IMR-90 (cell line): ENCODE measurements around the gene IKZF4. TPM values are rescaled to one million over a fixed set of nuclear protein-coding genes. Genes with fewer than 3 reads are reported as not detected.

Experiments used
- ATAC-seq: fragments of 200-7000 bp; cut with Tn5 transposase; 2 replicates; pipeline ENCODE4 v1.9.1; 2020; ENCODE audit warnings: low read depth, mild to moderate bottlenecking, moderate library complexity
- BruUV-seq: library from RNA; stranded (reverse); fragments of 400-500 nt; replicated peaks from 2 replicates; lab custom pipeline; 2021; lab: Mats Ljungman, UMichigan
- CTCF ChIA-PET: fragments of 300-600 bp; formaldehyde crosslinking; extraction: SDS; loops from one replicate; lab custom pipeline; 2021; ENCODE audit warnings: antibody characterized with exemption; lab: Yijun Ruan, JAX
- POLR2A ChIA-PET: fragments of 300-600 bp; sonication (Branson Sonifier 250); formaldehyde crosslinking; loops from one replicate; lab custom pipeline; 2022; ENCODE audit warnings: antibody characterized with exemption; ENCODE audit not compliant: unreplicated experiment; lab: Charles Lee
- DNase-seq: peaks from one replicate; pipeline ENCODE4 v3.0.0; 2013
- H2AFZ ChIP-seq: replicated peaks from 2 replicates; pipeline ENCODE3; 2013; ENCODE audit warnings: low read length, mild to moderate bottlenecking; ENCODE audit not compliant: poor library complexity
- H2AK5ac ChIP-seq: 2 replicates; pipeline ENCODE4 v1.6.1; 2013; ENCODE audit warnings: low read depth, low read length, inconsistent platforms
- H2AK9ac ChIP-seq: replicated peaks from 2 replicates; pipeline ENCODE3; 2013; ENCODE audit warnings: mild to moderate bottlenecking, low read depth, low read length, moderate library complexity; ENCODE audit not compliant: poor library complexity
- H2BK120ac ChIP-seq: 2 replicates; pipeline ENCODE4 v1.6.1; 2013; ENCODE audit warnings: low read depth, low read length, inconsistent platforms
- H2BK15ac ChIP-seq: 3 replicates; pipeline ENCODE4 v1.6.1; 2013; ENCODE audit warnings: low read depth, low read length, inconsistent platforms
- H2BK20ac ChIP-seq: 2 replicates; pipeline ENCODE4 v1.6.1; 2013; ENCODE audit warnings: low read depth, mild to moderate bottlenecking, inconsistent platforms, low read length, moderate library complexity
- H2BK5ac ChIP-seq: 2 replicates; pipeline ENCODE4 v1.6.1; 2013; ENCODE audit warnings: mild to moderate bottlenecking, low read depth, low read length, inconsistent platforms; ENCODE audit not compliant: poor library complexity, severe bottlenecking
- H3K14ac ChIP-seq: replicated peaks from 2 replicates; pipeline ENCODE4 v1.6.1; 2013; ENCODE audit warnings: low read depth, low read length, inconsistent platforms
- H3K18ac ChIP-seq: 2 replicates; pipeline ENCODE4 v1.6.1; 2013; ENCODE audit warnings: low read depth, low read length, control low read depth
- H3K23ac ChIP-seq: 2 replicates; pipeline ENCODE4 v1.6.1; 2013; ENCODE audit warnings: low read depth, low read length, inconsistent platforms
- H3K27ac ChIP-seq: 2 replicates; pipeline ENCODE4 v1.5.1; 2013; ENCODE audit warnings: mild to moderate bottlenecking, control low read depth, low read length; ENCODE audit not compliant: insufficient read depth
- H3K27me3 ChIP-seq: 2 replicates; pipeline ENCODE4 v1.6.1; 2013; ENCODE audit warnings: low read length; ENCODE audit not compliant: control insufficient read depth, insufficient read depth
- H3K36me3 ChIP-seq: 2 replicates; pipeline ENCODE4 v1.6.1; 2013; ENCODE audit warnings: low read length, mixed read lengths; ENCODE audit not compliant: control insufficient read depth, insufficient read depth
- H3K4ac ChIP-seq: 2 replicates; pipeline ENCODE4 v1.6.1; 2013; ENCODE audit warnings: low read depth, low read length, inconsistent platforms
- H3K4me1 ChIP-seq: 2 replicates; pipeline ENCODE4 v1.6.1; 2013; ENCODE audit warnings: low read length, mixed read lengths; ENCODE audit not compliant: control insufficient read depth, insufficient read depth
- H3K4me2 ChIP-seq: 2 replicates; pipeline ENCODE4 v1.6.1; 2013; ENCODE audit warnings: low read depth, mild to moderate bottlenecking, control low read depth, low read length, moderate library complexity
- H3K4me3 ChIP-seq: 2 replicates; pipeline ENCODE4 v1.5.1; 2013; ENCODE audit warnings: low read depth, mild to moderate bottlenecking, control low read depth, low read length, moderate library complexity; ENCODE audit not compliant: insufficient read depth
- H3K56ac ChIP-seq: 2 replicates; pipeline ENCODE4 v1.6.1; 2013; ENCODE audit warnings: low read length, inconsistent platforms; ENCODE audit not compliant: insufficient read depth; ENCODE audit errors: extremely low read depth
- H3K79me1 ChIP-seq, 2 experiments: 2 replicates each; pipeline ENCODE4 v1.6.1; 2013; ENCODE audit warnings: low read length in 2 of 2, inconsistent platforms in 1 of 2, low read depth in 1 of 2
- H3K9ac ChIP-seq: 2 replicates; pipeline ENCODE4 v1.6.1; 2013; ENCODE audit warnings: low read depth, low read length, control low read depth
- H3K9me1 ChIP-seq: 2 replicates; pipeline ENCODE4 v1.6.1; 2013; ENCODE audit warnings: low read length, inconsistent platforms; ENCODE audit not compliant: insufficient read depth
- H3K9me3 ChIP-seq: 2 replicates; pipeline ENCODE4 v1.6.1; 2013; ENCODE audit warnings: low read length; ENCODE audit not compliant: control insufficient read depth, insufficient read depth
- H4K20me1 ChIP-seq: 2 replicates; pipeline ENCODE4 v1.6.1; 2013; ENCODE audit warnings: low read length, inconsistent platforms; ENCODE audit not compliant: insufficient read depth
- H4K5ac ChIP-seq: 2 replicates; pipeline ENCODE4 v1.6.1; 2013; ENCODE audit warnings: mild to moderate bottlenecking, low read depth, low read length, control low read depth
- H4K8ac ChIP-seq, 2 experiments: 2 replicates each; pipeline ENCODE4 v1.6.1; 2013; ENCODE audit warnings: low read depth in 2 of 2, low read length in 2 of 2, control low read depth in 1 of 2, inconsistent platforms in 1 of 2
- H4K91ac ChIP-seq: 2 replicates; pipeline ENCODE4 v1.6.1; 2013; ENCODE audit warnings: low read depth, low read length, inconsistent platforms; ENCODE audit not compliant: insufficient read depth
- MAZ ChIP-seq: IDR thresholded peaks from 2 replicates; pipeline ENCODE4 v1.6.1; 2012; ENCODE audit warnings: low read depth, mild to moderate bottlenecking, low read length, improper control_type of control experiment, moderate library complexity, borderline replicate concordance
- MXI1 ChIP-seq: IDR thresholded peaks from 2 replicates; pipeline ENCODE4 v1.6.1; 2012; ENCODE audit warnings: low read depth, mild to moderate bottlenecking, low read length, moderate library complexity, borderline replicate concordance
- POLR2A ChIP-seq: IDR thresholded peaks from 2 replicates; pipeline ENCODE4 v1.6.1; 2012; ENCODE audit warnings: mild to moderate bottlenecking, low read depth, low read length
- RAD21 ChIP-seq: IDR thresholded peaks from 2 replicates; pipeline ENCODE4 v1.6.1; 2012; ENCODE audit warnings: low read length, improper control_type of control experiment
- RFX5 ChIP-seq: IDR thresholded peaks from 2 replicates; pipeline ENCODE4 v1.8.0; 2012; ENCODE audit warnings: low read depth, mild to moderate bottlenecking, low read length, moderate library complexity
- WGBS, 2 experiments: methylation state at CpG; one replicate each; pipeline versions ENCODE4 v1.1.5 to v1.1.7; 2013; ENCODE audit warnings: missing lambda C conversion rate in 2 of 2; ENCODE audit not compliant: insufficient read length in 1 of 2; ENCODE audit errors: extremely low coverage in 2 of 2; 5-methylcytosine and 5-hydroxymethylcytosine counted together
- dilution Hi-C: fragments of 300-500 bp; cut with HindIII; formaldehyde crosslinking; loops from one replicate; pipeline ENCODE4 v1.14.3; 2018; ENCODE audit warnings: low sequenced_read_pairs; ENCODE audit not compliant: unreplicated experiment
- in situ Hi-C: fragments of 300-500 bp; cut with MboI; formaldehyde crosslinking; loops from 3 replicates; pipeline ENCODE4 v1.14.3; 2019; ENCODE audit warnings: low sequenced_read_pairs, inconsistent platforms, mixed read lengths
- intact Hi-C: fragments of 100-400 bp; cut with micrococcal nuclease; formaldehyde crosslinking; loops from 2 replicates; pipeline ENCODE4 v1.10.0; 2022
- polyA plus RNA-seq, 3 experiments: library from polyadenylated mRNA; depleted of rRNA; stranded (reverse); fragments of >200 nt; gene quantifications; 2 replicates each; pipeline ENCODE4 v1.2.3, GENCODE V29; 2012; ENCODE audit warnings: low replicate concordance in 1 of 3
- total RNA-seq: library from RNA; depleted of rRNA; stranded (reverse); fragments of >200 nt; gene quantifications from 2 replicates; pipeline ENCODE4 v1.2.3, GENCODE V29; 2012; rRNA removed
- TF ChIP-seq, protein P1 (sequence below): conservative IDR thresholded peaks from 2 replicates; pipeline ENCODE4 v1.5.1; 2012; ENCODE audit warnings: mild to moderate bottlenecking, low read depth, low read length, improper control_type of control experiment

Gene IKZF4
- total and polyA plus RNA-seq, 2 of the 4 experiments (the other 2 are of a cell fraction), result 1.8 to 7.1 TPM

GRCh38 chr12:56087220-56087619, 66.4 kb downstream of the IKZF4 start:
- POLR2A ChIA-PET, result interaction anchor here (0.9 kb wide), 1 partner anchor 17 kb away, joined by 4 read pairs; the partner anchor contains the start of gene PA2G4
- Histone ChIP-seq H2BK20ac (no peak overlapping the region), H3K4ac (no peak overlapping the region), H2BK120ac (no peak overlapping the region), H2AFZ (peak overlapping the region; percentile 32), H3K23ac (no peak overlapping the region), H2AK9ac (no peak overlapping the region), H3K18ac (no peak overlapping the region), H3K9ac (no peak overlapping the region), H3K9me3 (no peaks in the 10 kb centered on the region), H3K36me3 (no peaks in the 10 kb centered on the region), H3K56ac (no peak overlapping the region), H3K79me1 (no peaks in the 10 kb centered on the region), H4K20me1 (no peaks in the 10 kb centered on the region), H2BK5ac (no peak overlapping the region), H3K4me2 (no peak overlapping the region), H4K8ac (no peak overlapping the region), H2BK15ac (no peak overlapping the region), H3K14ac (no peak overlapping the region), H3K4me3 (no peak overlapping the region), H4K5ac (no peak overlapping the region), H3K9me1 (no peaks in the 10 kb centered on the region), H3K27me3 (peaks cover 22% of the 10 kb centered on the region), H3K4me1 (no peaks in the 10 kb centered on the region), H2AK5ac (no peak overlapping the region), H4K91ac (no peak overlapping the region), H3K27ac (no peak overlapping the region)
- CTCF ChIA-PET, result no interaction called here
- TF ChIP-seq MAZ (no peak), RFX5 (no peak), RAD21 (no peak), MXI1 (no peak), POLR2A (no peak)
- TF ChIP-seq, protein P1, sequence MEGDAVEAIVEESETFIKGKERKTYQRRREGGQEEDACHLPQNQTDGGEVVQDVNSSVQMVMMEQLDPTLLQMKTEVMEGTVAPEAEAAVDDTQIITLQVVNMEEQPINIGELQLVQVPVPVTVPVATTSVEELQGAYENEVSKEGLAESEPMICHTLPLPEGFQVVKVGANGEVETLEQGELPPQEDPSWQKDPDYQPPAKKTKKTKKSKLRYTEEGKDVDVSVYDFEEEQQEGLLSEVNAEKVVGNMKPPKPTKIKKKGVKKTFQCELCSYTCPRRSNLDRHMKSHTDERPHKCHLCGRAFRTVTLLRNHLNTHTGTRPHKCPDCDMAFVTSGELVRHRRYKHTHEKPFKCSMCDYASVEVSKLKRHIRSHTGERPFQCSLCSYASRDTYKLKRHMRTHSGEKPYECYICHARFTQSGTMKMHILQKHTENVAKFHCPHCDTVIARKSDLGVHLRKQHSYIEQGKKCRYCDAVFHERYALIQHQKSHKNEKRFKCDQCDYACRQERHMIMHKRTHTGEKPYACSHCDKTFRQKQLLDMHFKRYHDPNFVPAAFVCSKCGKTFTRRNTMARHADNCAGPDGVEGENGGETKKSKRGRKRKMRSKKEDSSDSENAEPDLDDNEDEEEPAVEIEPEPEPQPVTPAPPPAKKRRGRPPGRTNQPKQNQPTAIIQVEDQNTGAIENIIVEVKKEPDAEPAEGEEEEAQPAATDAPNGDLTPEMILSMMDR, result no peak
- no TSS peak for BruUV-seq
- WGBS, 2 experiments, result 100% methylated on average over 3 of the region's 6 CpGs; no CpG with 5 or more reads in 1 of the 2 experiments
- in situ Hi-C loops (no loop called here), intact Hi-C loops (no loop called here), dilution Hi-C loops (no loop called here)
- no peak; the same call in 1 of the 2 replicates for ATAC-seq
- DNase-seq, result no peak

Other genes with a start within 250 kb of the IKZF4 start
- 46.8 and 132 TPM in 2 replicates for gene SARNP, start 203.3 kb upstream of the IKZF4 start, total RNA-seq
- gene SARNP, start 203.3 kb upstream of the IKZF4 start, polyA plus RNA-seq (2012; rRNA removed), result 99.6 and 103 TPM in 2 replicates
- gene ORMDL2, start 203.0 kb upstream of the IKZF4 start, total RNA-seq, result 20.4 and 23.3 TPM in 2 replicates
- gene ORMDL2, start 203.0 kb upstream of the IKZF4 start, polyA plus RNA-seq (2012; rRNA removed), result 38.6 and 39.7 TPM in 2 replicates
- gene DNAJC14, start 191.5 kb upstream of the IKZF4 start, total RNA-seq, result 56.3 and 56.9 TPM in 2 replicates
- 13.3 and 19.8 TPM in 2 replicates for gene DNAJC14, start 191.5 kb upstream of the IKZF4 start, polyA plus RNA-seq (2012; rRNA removed)
- 8.6 and 9.9 TPM in 2 replicates for gene MMP19, start 178.1 kb upstream of the IKZF4 start, total RNA-seq
- gene MMP19, start 178.1 kb upstream of the IKZF4 start, polyA plus RNA-seq (2012; rRNA removed), result 34.3 and 34.7 TPM in 2 replicates
- gene PYM1, start 93.1 kb upstream of the IKZF4 start, total RNA-seq, result 25.6 and 27.8 TPM in 2 replicates
- gene PYM1, start 93.1 kb upstream of the IKZF4 start, polyA plus RNA-seq (2012; rRNA removed), result 26.5 and 27.3 TPM in 2 replicates
- gene DGKA, start 89.9 kb upstream of the IKZF4 start, total RNA-seq, result 61.4 and 71.9 TPM in 2 replicates
- 75.1 and 75.8 TPM in 2 replicates for gene DGKA, start 89.9 kb upstream of the IKZF4 start, polyA plus RNA-seq (2012; rRNA removed)
- gene PMEL, start 55.0 kb upstream of the IKZF4 start, total RNA-seq, result 1.4 and 1.7 TPM in 2 replicates
- gene PMEL, start 55.0 kb upstream of the IKZF4 start, polyA plus RNA-seq (2012; rRNA removed), result 5.8 and 5.9 TPM in 2 replicates
- gene CDK2, start 54.2 kb upstream of the IKZF4 start, total RNA-seq, result 40.0 and 42.5 TPM in 2 replicates
- 61.7 and 101 TPM in 2 replicates for gene CDK2, start 54.2 kb upstream of the IKZF4 start, polyA plus RNA-seq (2012; rRNA removed)
- 54.4 and 56.5 TPM in 2 replicates for gene RAB5B, start 47.0 kb upstream of the IKZF4 start, total RNA-seq
- gene RAB5B, start 47.0 kb upstream of the IKZF4 start, polyA plus RNA-seq (2012; rRNA removed), result 85.6 and 99.2 TPM in 2 replicates
- 13.1 and 19.4 TPM in 2 replicates for gene SUOX, start 23.8 kb upstream of the IKZF4 start, total RNA-seq
- gene SUOX, start 23.8 kb upstream of the IKZF4 start, polyA plus RNA-seq (2012; rRNA removed), result 17.8 and 19.2 TPM in 2 replicates
- gene RPS26, start 20.9 kb downstream of the IKZF4 start, total RNA-seq, result 307 and 977 TPM in 2 replicates
- gene RPS26, start 20.9 kb downstream of the IKZF4 start, polyA plus RNA-seq (2012; rRNA removed), result 1,049 and 1,824 TPM in 2 replicates
- gene ERBB3, start 59.1 kb downstream of the IKZF4 start, total RNA-seq, result 2.2 and 2.5 TPM in 2 replicates
- 1.4 and 1.5 TPM in 2 replicates for gene ERBB3, start 59.1 kb downstream of the IKZF4 start, polyA plus RNA-seq (2012; rRNA removed)
- gene PA2G4, start 83.5 kb downstream of the IKZF4 start, total RNA-seq, result 198 and 251 TPM in 2 replicates
- gene PA2G4, start 83.5 kb downstream of the IKZF4 start, polyA plus RNA-seq (2012; rRNA removed), result 158 and 166 TPM in 2 replicates
- gene RPL41, start 95.6 kb downstream of the IKZF4 start, total RNA-seq, result 1,119 and 1,341 TPM in 2 replicates
- gene RPL41, start 95.6 kb downstream of the IKZF4 start, polyA plus RNA-seq (2012; rRNA removed), result 8,623 and 9,394 TPM in 2 replicates
- gene ZC3H10, start 97.2 kb downstream of the IKZF4 start, total RNA-seq, result 3.3 and 3.6 TPM in 2 replicates
- 1.1 and 1.5 TPM in 2 replicates for gene ZC3H10, start 97.2 kb downstream of the IKZF4 start, polyA plus RNA-seq (2012; rRNA removed)
- gene ESYT1, start 107.2 kb downstream of the IKZF4 start, total RNA-seq, result 137 and 150 TPM in 2 replicates
- 153 and 157 TPM in 2 replicates for gene ESYT1, start 107.2 kb downstream of the IKZF4 start, polyA plus RNA-seq (2012; rRNA removed)
- gene MYL6B, start 131.5 kb downstream of the IKZF4 start, total RNA-seq, result 78.3 and 90.0 TPM in 2 replicates
- 112 and 117 TPM in 2 replicates for gene MYL6B, start 131.5 kb downstream of the IKZF4 start, polyA plus RNA-seq (2012; rRNA removed)
- gene MYL6, start 137.3 kb downstream of the IKZF4 start, total RNA-seq, result 4,816 and 6,155 TPM in 2 replicates
- gene MYL6, start 137.3 kb downstream of the IKZF4 start, polyA plus RNA-seq (2012; rRNA removed), result 6,979 and 8,569 TPM in 2 replicates
- gene SMARCC2, start 168.4 kb downstream of the IKZF4 start, total RNA-seq, result 41.4 and 42.3 TPM in 2 replicates
- gene SMARCC2, start 168.4 kb downstream of the IKZF4 start, polyA plus RNA-seq (2012; rRNA removed), result 43.8 and 44.3 TPM in 2 replicates
- gene RNF41, start 200.9 kb downstream of the IKZF4 start, total RNA-seq, result 191 and 272 TPM in 2 replicates
- 112 and 125 TPM in 2 replicates for gene RNF41, start 200.9 kb downstream of the IKZF4 start, polyA plus RNA-seq (2012; rRNA removed)
- 29.2 and 31.4 TPM in 2 replicates for gene NABP2, start 203.3 kb downstream of the IKZF4 start, total RNA-seq
- gene NABP2, start 203.3 kb downstream of the IKZF4 start, polyA plus RNA-seq (2012; rRNA removed), result 37.4 and 42.5 TPM in 2 replicates
- not detected in 2 replicates for gene SLC39A5, start 209.0 kb downstream of the IKZF4 start, total RNA-seq
- not detected in 2 replicates for gene SLC39A5, start 209.0 kb downstream of the IKZF4 start, polyA plus RNA-seq (2012; rRNA removed)
- gene ANKRD52, start 237.3 kb downstream of the IKZF4 start, total RNA-seq, result 15.4 and 16.1 TPM in 2 replicates
- 35.9 and 36.2 TPM in 2 replicates for gene ANKRD52, start 237.3 kb downstream of the IKZF4 start, polyA plus RNA-seq (2012; rRNA removed)
- gene COQ10A, start 245.9 kb downstream of the IKZF4 start, total RNA-seq, result 4.7 TPM in 2 replicates
- 10.2 and 10.8 TPM in 2 replicates for gene COQ10A, start 245.9 kb downstream of the IKZF4 start, polyA plus RNA-seq (2012; rRNA removed)